ENCODE results near the gene SEC24C.
"Not testable (repeated sequence)": the region's sequence is repeated elsewhere in the genome, so short reads cannot be mapped to it uniquely, and the experiment has no call there.

Gene SEC24C

DNA sequence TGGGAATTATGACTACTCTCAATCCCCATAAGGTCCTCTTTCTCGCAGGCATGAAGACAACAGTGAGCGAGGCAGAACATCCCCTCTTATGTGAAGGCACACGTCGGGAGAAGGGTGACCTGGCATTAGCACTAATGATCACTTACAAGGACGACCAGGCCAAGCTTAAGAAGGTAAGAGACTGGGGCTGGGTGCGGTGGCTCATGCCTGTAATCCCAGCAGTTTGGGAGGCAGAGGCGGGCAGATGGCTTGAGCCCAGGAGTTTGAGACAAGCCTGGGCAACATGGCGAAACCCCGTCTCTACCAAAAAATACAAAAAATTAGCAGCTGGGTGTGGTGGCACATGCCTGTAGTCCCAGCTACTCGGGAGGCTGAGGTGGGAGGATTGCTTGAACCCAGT, 51.3 kb downstream of the SEC24C start:
- DNase-seq = not testable (repeated sequence)

DNA sequence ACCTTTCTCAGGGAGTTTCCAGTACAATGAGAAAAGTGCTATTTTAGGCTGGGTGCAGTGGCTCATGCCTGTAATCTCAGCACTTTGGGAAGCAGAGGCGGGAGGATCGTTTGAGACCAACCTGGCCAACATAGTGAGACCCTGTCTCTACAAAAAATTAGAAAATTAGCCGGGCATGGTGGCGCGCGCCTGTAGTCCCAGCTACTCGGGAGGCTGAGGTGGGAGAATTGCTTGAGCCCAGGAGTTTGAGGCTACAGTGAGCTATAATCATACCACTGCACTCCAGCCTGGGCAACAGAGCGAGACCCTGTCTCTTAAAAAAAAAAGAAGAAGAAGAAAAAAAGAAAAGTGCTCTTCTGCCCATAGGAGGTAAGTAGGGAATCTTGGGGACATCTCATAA, 51.9 kb downstream of the SEC24C start:
- DNase-seq = not testable (repeated sequence)

- no peak for DNase-seq
Observed at GRCh38 chr10:73796766-73797165, 52.6 kb downstream of the SEC24C start.

GRCh38 chr10:73797324-73798025, 53.3 kb downstream of the SEC24C start:
- DNase-seq = no peak

- no peak for DNase-seq
Observed at GRCh38 chr10:73798087-73798486, 53.9 kb downstream of the SEC24C start.

GRCh38 chr10:73798927-73799560, 54.9 kb downstream of the SEC24C start:
- no peak for DNase-seq

GRCh38 chr10:73799899-73800559, 55.9 kb downstream of the SEC24C start:
- DNase-seq = no peak

GRCh38 chr10:73800560-73801252, 56.5 kb downstream of the SEC24C start:
- no peak for DNase-seq

- DNase-seq = no peak
Observed at GRCh38 chr10:73801253-73801590, 57.0 kb downstream of the SEC24C start.

DNA sequence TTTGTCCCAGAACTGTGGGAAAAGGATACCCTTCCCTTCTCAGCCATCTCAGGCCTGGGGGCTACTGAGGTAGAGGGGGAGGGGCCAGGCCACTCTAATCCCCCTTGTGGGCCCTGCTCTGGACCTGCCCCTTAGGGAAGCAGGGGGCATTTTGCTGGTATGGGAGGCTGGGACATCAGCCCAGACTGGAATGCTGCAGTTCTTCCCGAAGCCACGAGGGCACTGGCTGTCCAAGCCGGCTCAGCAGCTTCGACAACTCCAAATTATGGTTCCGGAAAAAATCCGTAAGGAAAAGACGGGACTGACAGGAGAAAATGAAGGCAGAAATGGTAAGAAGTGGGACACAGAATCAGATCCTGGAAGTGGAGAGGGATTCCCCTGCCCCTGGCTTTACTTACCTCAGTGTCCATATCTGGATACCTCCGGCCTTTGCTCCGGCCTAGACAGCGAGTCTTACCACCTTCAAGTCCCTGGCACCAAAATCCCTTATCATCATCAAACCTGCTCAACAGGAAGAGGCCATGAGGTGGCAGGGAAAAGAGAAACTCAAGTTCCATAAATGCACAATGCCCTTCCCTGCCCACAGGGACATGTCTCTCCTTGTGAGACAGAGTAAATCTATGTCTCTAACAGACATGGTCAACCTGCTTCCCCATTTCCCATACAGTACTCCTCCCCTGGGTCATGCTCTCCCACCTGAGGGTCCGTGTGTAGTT, 58.3 kb downstream of the SEC24C start:
- DNase-seq = no peak

DNA sequence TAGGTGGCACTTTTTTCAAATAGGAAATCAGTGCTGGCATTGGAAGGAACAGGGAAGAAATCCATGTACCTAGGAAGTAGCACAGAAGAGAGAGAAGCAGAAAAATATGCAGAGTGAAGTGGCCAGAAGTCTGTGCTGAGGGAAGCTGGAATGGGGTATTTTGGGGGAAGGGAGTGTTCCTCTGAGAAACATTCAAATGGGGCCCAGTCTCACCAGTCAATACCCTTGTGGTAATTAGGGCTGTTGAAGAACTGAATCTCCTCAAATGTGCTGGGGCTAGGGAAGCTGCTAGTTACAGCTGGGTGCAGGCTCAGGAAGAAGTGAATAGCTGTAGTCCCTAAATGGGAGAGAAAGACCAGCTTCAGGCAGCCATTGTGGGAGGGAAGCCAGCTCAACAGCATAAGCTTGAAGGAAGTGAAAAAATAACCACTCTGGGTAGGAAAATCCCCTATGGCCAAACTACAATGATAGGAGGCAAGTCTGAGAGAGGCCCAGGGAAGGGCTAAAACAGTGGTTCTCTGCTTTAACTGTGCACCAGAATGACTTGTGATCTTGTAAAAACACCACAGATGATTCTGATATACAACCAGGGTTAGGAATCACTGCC, 59.6 kb downstream of the SEC24C start:
- DNase-seq = no peak

- no peak for DNase-seq
Observed at GRCh38 chr10:73806176-73806950, 62.2 kb downstream of the SEC24C start.

DNA sequence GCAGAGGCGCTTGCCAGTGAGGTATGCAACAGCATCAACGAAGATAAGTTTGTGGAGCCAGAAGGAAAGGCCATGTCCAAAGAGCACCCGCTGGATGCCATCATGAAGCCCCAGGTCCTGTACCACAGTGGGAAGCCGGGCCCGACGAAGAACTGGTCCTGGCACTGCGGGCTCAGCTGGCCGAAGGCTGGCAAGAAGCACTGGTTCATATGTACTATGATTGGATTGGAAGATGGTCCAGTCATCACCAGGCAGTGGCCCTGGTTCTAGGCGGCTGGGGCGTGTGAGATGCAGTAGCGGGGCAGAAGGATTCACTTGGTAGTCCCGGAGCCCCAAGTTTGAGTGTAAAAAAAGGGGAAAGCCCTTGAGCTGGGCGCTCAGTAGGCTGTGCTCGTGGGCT, 63.3 kb downstream of the SEC24C start:
- no peak for DNase-seq

DNA sequence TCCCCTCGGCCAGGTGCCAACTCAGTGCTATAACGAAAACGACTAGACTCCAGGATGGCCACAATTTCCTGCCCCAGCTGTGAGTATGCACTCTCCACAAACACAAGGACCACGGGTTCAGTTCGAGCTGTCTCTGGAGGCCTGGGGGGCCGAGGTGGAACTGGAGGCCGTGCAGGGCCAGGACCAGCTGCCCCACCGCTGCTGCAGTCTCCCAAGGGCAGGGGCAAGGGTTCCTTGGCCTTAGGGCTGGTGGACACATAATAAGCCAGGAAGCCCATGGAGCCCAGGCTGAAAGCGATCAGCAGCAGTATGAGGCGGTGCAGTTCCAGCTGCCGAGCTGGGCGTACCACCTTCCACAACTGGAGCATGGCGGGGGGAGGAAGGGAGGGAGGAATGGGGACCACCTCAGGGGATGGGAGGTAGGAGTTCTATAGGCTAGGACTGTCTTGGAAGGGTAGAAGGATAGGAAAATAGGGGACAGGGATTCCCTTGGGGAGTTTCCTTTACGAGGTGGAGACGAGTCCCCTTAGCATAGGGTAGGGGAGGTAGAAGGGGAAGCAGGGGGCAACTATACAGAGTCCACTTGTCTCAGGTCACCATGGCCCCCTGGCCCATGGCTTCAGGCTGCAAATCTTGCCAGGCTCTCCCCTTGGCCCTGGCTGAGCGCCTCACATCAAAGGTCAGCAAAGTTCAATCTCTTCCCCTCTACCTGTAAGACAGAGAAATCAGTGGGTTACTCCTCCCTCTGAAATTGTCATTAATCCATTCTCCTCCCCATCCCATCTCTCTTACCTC, 64.0 kb downstream of the SEC24C start:
- no peak for DNase-seq

- no peak for DNase-seq
Observed at GRCh38 chr10:73809061-73809818, 65.1 kb downstream of the SEC24C start.

DNA sequence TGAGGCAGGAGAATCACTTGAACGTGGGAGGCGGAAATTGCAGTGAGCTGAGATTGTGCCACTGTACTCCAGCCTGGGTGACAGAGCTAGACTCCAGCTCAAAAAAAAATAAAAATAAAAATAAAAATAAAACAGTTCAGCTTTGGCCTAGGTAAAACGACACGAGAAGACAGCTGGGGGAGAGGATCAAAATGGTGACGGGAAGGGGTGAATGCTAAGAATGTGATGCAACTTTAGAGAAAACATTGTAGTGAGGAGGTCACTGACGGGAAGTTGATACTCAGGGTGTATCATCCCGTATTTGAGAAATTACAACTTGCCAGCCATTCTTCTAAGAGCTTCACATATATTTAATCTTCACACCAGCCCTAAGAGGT, 66.2 kb downstream of the SEC24C start:
- no peak for DNase-seq

- no peak for DNase-seq
Observed at GRCh38 chr10:73810735-73811465, 66.7 kb downstream of the SEC24C start.

GRCh38 chr10:73812657-73813056, 68.5 kb downstream of the SEC24C start:
- no peak for DNase-seq

DNA sequence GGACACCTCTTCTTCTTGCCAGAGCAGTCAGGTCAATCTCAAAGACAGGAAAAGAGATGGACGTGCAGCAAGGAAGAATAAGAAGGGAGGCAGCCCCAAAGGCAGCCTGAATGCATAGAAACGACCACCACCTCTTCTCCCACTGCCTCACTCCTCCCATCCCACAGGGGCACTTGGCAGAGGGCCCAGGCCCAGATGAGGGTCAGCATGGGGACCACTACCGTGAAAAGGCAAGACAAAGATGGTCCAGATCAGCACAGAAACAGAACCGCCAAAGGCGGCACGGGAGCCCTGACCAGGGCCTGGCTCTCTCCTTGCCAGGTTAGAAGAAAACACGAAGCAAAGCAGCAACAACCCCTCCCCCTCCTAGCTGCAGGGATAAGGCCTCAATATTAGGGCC, 69.2 kb downstream of the SEC24C start:
- DNase-seq = no peak

All from NCI-H1930 (cell line).